Ammon's horn (tissue), 1 donor: Measurements from ENCODE around the gene BORCS5.

ENCODE experiments used
- DNase-seq: peaks from one replicate; pipeline ENCODE4 v3.0.0-alpha.2; 2016; ENCODE audit warnings: low spot score

The BORCS5 gene

DNA sequence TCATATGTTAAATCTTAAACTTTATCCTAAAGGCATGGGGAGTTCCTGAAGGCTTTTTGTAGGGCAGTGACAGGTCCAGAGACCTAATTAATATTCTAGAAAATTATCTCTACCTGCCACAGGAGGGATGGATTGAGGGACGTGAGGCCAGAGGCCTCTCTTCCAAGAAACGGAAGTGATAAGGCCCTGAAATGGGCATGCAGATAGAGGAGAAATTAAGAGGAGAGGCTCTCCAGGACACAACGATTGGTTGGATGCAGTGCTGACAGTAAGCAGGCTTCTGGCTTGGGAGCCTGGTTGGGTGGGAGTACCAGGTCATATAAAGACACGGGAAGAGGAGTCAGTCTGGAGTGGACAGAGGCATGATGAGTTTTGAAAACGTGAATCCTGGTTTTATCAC lies 3.1 kb upstream of the BORCS5 start:
- no peak for DNase-seq

DNA sequence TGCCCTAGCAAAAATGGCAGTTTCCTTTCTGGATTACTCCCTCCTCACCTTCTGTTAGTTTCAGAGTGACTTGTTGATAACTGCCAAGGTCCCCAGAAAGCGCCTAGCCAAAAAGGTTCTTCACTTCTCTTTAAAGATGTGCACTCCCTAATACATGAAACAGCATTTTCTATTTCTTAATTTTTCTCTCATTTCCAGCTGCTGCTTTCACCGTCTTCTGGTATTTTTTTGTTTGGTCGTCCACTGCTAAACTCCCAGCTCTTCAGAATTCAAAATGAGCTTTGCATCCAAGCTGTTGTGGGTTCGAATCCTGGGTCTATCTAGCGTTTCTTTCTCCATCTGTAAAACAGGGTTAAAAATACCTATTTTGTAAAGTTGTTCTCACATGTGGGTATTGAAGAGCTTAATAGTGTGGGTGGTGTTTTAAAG lies 397 bp upstream of the BORCS5 start:
- no peak for DNase-seq

DNA sequence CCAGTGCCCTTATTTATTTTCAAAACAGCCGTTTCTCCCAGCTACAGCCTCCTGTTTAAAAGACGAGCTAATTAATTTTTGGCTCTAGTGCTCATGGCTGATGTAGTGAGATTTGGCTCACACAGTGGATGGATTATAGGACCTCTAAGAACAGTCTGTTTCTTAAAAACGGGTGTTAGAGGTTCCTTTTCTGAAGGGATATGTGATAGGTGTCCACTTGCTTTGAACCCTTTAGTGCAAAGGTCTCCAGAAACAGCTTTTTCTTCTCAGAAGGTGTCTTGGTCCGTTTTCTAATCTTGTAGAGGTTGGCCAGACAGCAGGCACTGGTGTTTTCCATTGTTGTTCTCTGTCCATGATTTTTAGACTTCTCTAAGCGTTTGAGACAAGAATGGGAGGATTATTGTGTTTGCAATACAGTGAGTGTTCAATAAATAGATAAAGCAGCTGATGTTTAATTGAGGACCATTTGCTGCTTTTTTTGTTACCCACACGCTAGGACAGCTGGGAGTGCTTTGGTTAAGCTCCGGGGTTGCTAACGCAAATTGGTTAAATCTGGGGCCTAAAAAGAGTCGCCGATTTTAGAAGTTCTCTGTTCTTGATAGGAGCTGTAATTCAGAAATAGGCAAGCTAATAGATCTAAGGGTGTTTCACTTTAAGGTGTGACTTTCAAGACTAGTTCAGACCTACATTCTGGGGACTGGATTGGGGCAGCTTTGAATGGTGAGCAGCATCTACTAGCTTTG lies 1.0 kb downstream of the BORCS5 start:
- peak; percentile 53 for DNase-seq

GRCh38 chr12:12358528-12358927 lies 1.6 kb downstream of the BORCS5 start:
- DNase-seq: no peak

- DNase-seq: no peak
Observed at GRCh38 chr12:12364787-12365445, 8.0 kb downstream of the BORCS5 start.

GRCh38 chr12:12365446-12365802 lies 8.5 kb downstream of the BORCS5 start:
- no peak for DNase-seq

GRCh38 chr12:12365931-12366431 lies 9.1 kb downstream of the BORCS5 start:
- peak; percentile 61 for DNase-seq

DNA sequence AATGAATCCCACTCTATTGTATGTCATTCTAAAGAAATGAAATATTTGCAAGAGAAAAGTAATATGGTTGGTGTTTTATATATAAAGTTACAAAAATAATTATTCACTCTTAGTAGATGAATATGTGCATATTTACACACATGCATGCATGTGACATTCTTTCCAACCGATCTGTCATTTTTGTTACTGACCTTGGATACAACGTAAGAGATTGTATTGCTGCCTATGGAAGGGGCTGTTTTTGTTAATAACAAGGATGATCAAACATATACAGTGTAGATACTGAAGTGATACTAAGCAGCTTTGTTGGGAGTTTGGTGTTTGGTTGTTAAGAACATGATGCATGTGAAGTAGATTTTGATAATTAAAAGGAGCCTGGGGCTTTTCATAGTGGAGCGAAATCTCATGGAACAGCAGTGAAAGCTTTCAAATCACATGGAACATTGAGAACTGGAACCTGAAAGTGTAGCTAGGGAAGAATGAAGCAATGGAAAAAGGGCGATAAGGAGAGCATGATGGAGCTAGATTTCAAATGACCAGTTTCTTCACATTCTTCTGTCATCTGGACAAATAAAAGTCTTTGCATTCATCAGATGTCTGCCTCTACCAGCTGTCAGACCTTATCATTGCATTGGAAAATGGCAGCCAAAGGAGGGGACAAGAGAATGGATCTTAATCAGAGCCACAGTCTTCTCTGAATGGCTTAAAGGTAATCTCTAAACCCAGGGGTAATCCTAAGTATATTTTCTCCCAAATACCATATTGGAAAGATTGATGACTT lies 10.0 kb downstream of the BORCS5 start:
- DNase-seq: no peak

GRCh38 chr12:12367482-12367998 lies 10.7 kb downstream of the BORCS5 start:
- DNase-seq: no peak

DNA sequence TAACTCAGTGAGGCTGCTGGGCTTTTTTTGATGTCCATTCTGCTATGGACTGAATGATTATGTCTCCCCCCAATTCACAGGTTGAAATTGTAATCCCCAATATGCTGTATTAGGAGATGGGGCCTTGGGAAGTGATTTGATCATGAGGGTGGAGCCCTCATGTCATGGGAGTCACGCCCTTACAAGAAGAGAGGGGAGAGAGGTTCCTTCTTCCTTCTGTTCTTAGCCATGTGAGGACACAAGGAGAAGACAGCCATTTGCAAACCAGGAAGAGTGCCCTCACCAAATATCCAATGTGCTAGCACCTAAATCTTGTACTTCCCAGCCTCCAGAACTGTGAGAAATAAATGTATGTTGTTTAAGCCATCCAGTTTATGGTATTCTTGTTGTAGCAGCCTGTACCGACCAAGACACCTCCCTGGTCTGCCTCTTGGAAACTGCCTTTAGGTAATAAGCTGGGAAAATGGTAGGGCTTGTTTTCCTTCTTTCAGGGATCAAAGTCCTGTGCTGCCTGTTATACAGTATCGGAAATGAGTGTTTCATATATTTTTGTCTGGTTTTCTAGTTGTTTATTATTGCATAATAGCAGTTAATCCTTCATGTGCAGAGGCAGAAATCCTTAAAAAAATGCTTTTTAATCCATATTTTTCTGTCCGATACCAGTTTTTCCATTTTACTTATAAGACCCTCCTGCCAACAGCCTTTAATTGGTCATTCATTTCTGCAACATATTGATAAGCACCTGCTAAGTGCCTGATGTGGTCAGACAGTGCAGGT lies 16.3 kb downstream of the BORCS5 start:
- DNase-seq: no peak

DNA sequence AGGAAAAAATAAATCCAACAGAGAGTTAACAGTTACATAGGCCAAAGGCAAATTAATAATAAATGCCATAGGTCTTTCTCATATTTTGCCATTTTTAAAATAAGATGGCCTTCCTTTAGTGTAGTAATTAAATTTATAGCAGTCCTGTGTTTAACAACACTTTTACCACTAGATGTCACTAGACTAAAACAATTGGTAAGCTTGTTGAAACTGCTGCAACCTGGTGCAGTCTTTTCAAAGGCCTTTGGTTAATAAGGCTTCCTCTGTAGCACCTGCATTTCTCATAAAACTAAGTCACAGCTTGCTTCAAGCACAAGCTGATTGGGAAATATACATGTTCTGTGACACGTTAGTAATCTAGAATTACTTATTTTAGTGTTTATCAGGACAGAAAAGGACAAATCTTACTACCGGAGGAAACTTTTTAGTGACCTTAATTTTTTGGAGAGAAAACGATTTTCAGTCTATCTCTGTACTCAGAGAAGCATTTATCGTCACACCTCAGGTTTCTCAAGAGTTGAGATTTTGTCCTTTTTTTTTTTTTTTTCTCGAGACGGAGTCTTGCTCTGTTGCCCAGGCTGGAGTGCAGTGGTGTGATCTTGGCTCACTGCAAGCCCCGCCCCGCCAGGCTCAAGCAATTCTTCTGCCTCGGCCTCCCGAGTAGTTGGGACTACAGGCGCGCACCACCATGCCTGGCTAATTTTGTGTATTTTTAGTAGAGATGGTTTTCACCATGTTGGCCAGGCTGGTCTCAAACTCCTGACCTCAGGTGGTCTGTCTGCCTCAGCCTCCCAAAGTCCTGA lies 20.0 kb downstream of the BORCS5 start:
- DNase-seq: peak; percentile 81

DNA sequence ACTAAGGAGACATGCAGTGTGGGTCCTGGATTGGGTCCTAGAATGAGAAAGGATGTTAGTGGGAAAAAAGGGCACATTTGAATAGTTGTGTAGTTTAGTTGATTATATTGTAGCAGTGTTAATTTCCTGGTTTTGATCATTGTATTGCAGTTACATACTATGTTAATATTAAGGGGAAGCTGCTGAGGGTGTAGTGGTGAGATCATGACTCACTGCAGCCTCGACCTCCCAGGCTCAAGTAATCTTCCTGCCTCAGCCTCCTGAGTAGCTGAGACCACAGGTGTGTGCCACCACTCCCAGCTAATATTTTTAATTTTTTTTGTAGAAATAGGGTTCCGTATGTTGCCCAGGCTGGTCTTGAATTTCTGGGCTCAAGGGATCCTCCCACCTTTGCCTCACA lies 21.7 kb downstream of the BORCS5 start:
- no peak for DNase-seq

DNA sequence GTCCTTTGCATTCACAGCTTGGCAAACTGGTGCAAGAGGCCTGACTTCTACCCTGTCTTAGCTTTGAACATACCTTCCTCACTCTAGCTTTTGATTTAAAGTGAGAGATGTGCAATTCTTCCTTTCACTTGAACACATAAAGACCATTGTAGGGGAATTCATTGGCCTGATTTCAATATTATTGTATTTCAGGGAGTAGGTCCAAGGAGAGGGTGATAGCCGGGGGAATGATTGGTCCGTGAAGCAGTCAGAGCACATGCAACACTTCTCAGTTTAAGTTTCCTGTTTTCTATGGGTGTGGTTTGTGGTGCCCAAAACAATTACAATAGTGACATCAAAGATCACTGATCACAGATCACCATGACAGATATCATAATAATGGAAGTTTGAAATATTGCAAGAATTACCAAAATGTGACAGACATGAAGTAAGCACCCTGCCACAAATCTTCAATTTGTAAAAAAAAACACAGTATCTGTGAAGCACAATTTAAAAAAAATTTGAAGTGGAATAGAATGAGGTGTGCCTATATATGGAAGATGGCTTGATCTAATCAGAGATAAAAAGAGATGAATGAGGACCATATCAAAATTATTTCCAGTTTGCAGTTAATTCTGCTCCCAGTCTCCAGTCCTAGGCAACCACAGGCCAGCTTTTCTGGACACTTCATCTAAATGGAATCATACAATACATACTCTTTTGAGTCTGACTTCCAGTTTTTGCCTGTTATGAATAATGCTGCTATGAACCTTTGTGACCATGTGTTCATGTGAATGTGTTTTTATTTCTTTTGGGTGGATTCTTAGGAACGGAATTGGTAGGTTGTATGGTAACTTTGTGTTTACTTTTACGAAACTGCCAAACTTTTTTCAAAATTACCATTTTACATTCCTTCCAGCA lies 23.2 kb downstream of the BORCS5 start:
- no peak for DNase-seq

DNA sequence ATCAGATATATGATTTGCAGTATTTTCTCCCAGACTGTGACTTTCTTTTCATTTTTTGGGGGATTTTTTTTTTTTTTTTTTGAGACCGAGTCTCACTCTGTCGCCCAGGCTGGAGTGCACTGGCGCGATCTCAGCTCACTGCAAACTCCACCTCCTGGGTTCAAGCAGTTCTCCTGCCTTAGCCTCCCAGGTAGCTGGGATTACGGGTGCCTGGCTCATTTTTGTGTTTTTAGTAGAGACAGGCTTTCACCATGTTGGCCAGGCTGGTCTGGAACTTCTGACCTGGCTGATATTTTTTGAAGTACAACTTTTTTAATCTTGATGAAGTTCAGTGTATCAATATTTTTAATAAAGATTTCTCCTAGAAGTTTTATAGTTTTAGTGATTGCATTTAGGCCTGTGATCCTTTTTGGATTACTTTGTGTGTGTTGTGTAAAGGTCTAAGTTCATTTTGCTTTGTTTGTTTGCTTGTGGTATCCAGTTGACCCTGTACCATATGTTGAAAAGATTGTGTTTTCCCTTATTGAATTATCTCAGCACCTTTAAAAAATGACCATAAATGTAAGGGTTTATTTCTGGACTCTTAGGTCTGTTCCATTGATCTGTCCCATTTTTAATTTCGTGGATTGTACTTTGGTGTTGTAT lies 24.2 kb downstream of the BORCS5 start:
- no peak for DNase-seq

- DNase-seq: no peak
Observed at GRCh38 chr12:12381982-12382381, 25.1 kb downstream of the BORCS5 start.

DNA sequence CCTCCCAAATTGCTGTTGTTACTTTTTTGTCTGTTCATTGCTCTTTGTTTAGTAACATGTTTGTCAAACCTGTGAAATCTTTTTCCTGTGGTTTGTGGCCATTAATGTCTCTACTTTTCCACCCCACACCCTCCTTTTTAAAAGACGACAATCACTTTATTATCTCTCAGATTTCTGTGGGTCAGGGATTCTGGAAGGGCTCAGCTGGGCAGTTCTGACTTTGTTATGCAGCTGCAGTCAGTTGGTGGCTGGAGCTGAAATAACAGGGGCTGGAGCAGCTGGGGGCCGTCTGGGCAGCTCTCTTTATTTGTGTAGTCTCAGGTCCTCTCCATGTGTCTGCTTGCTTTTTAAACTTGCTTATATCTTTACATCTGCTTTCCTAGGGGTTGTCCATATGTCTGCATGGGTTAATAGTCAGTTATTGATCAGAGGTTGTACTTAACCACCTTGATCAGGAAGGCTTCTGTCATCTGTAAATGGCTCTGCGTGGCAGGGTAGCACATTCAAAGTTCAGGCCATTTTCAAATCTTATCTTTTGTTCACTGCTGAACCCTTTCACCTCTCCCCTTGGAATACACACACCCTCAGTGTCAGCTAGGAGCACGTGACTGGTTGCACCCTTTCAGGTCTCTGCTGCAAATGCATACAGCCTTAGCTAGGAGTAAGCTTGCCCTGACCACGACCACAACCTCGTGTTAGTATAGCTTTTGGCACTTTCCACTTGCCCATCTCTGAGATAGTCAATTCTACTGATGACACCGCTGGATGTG lies 27.9 kb downstream of the BORCS5 start:
- peak; percentile 66 for DNase-seq

GRCh38 chr12:12387501-12387900 lies 30.6 kb downstream of the BORCS5 start:
- DNase-seq: no peak

DNA sequence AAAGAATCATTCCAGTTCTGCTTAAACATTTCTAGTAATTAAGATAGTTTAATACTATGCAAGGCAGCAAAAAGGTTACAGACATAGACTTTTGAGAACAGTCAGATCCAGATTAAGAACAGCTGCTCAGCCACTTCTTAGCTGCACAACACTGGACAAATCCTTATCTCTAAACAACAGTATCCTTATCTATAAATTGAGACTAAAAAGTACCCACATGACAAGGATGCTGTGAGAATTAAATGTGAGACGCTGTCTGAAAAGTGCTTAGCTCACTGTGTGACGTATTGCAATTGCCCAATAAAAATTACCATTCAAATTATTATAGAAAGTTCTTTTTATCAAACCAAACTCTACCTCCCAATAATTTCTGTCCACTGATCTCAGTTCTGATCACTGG lies 35.5 kb downstream of the BORCS5 start:
- DNase-seq: no peak

DNA sequence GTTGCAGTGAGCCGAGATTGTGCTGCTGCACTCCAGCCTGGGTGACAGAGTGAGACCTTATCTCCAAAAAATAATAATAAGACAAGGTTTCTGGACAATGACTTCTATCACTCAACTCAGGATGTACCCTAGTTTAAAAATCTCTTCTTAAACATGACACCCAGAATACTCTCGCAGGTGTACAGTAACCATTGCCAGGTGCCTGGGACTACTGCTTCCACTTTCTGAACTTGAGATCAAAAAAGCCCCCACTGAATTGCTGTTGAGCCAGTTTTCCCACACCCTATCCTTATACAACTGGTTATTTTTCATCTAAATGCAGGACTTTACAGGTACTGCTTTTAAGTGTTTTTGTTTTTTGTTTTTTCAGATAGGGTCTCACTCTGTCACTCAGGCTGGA lies 36.3 kb downstream of the BORCS5 start:
- DNase-seq: no peak
